GM21619 (cell line): Measurements from ENCODE around the gene PARD3B.
"Not testable (repeated sequence)": the region's sequence is repeated elsewhere in the genome, so short reads cannot be mapped to it uniquely, and the experiment has no call there.

Source experiments
- ATAC-seq: cut with Tn5 transposase; IDR thresholded peaks from one replicate; pipeline ENCODE4 v1.9.1; 2021; ENCODE audit not compliant: unreplicated experiment

Gene PARD3B

GRCh38 chr2:205217004-205217403, 671.7 kb downstream of the PARD3B start:
- no peak for ATAC-seq

DNA sequence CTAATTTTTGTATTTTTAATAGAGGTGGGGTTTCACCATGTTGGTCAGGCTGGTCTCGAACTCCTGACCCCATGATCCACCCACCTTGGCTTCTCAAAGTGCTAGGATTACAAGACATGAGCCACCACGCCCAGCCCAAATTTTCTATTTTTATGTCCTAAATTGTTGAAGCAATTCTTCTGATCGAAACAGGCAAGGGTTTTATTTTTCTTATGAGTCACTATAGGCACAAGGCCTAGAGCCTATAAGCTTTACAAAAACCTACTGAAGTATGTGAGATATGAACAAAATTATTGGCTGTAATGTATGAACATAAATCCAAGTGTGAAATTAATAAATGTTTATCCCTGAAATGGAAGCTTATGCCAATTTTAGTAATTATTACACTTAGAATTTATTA, 672.8 kb downstream of the PARD3B start:
- no peak for ATAC-seq

- ATAC-seq, result not testable (repeated sequence)
Measured at GRCh38 chr2:205218816-205219215, 673.5 kb downstream of the PARD3B start.

- ATAC-seq, result no peak
Measured at GRCh38 chr2:205220559-205220958, 675.3 kb downstream of the PARD3B start.

GRCh38 chr2:205232086-205232485, 686.8 kb downstream of the PARD3B start:
- no peak for ATAC-seq

DNA sequence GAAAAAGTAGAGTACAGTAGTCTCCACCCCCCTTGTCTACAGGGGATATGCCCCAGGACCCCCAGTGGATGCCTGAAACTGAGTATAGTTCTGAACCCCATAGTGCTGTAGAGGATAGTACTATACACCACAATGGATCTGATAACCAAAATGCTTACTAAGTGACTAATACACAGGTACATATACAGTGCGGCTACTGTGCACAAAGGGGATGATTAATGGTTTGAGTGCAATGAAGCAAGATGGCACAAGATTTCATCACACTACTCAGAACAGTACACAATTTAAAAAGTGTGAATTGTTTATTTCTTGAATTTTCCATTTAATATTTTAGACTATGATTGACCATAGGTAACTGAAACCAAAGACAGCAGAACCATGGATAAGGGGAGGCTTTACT, 690.2 kb downstream of the PARD3B start:
- no peak for ATAC-seq

- no peak for ATAC-seq
Measured at GRCh38 chr2:205237524-205237923, 692.2 kb downstream of the PARD3B start.

DNA sequence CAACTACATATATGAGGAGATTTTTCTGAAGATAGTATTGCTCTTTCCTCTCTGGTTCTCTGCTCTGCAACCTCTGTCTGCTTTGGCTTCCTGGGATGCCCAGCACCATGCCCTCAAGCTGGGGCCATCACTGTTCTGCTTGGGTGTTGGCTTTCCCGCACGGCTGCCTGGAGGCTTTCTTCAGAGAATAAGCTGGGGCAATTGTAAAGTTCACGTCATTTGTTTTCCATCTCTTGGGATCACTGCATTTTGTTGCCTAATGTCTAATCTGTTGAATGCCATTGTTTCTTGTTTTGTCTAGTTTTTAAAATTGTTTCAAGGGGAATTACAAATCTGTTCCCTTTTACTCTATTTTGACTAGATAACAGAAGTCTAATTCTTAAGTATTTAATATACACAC, 699.7 kb downstream of the PARD3B start:
- ATAC-seq, result no peak

- ATAC-seq, result no peak
Measured at GRCh38 chr2:205245652-205246051, 700.4 kb downstream of the PARD3B start.

DNA sequence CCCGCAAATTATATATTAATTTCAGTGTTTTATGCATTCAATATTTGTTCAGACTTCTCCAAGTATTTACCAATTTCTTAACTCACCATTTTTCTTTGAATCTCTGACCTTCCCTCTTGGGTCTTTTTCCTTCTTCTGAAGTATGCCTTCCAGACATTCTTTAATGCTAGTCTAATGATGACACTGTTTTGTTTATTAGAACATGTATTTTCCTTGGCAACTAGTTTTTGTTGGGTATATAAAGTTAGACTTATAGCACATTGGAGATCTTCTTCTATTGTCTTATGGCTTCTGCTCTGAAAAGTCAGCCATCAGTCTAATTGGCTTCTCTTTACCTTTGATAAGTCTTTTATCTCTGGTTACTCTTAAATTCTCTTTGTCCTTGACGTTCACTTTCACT, 713.8 kb downstream of the PARD3B start:
- ATAC-seq, result no peak

- no peak for ATAC-seq
Measured at GRCh38 chr2:205261516-205262020, 716.3 kb downstream of the PARD3B start.

GRCh38 chr2:205267323-205267722, 722.0 kb downstream of the PARD3B start:
- no peak for ATAC-seq

GRCh38 chr2:205270689-205271088, 725.4 kb downstream of the PARD3B start:
- no peak for ATAC-seq

DNA sequence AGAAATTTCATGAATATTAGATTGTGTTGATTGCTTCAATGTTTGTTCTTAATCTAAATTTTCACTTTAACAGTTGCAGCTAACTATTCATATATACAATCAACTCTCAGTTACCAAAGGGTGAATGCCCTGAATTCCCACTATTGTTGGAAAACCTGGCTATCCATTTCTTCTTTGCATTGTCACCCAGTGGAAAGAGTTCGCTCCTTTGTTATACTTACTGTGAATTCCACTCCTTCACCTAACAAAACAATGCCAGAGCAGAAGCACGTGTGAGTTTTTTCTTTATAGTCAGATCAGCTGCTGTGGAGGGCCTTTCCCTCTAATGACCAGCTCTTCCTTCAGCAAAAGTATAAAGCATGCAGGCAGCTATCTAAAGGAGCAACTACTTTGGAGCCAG, 727.9 kb downstream of the PARD3B start:
- no peak for ATAC-seq

DNA sequence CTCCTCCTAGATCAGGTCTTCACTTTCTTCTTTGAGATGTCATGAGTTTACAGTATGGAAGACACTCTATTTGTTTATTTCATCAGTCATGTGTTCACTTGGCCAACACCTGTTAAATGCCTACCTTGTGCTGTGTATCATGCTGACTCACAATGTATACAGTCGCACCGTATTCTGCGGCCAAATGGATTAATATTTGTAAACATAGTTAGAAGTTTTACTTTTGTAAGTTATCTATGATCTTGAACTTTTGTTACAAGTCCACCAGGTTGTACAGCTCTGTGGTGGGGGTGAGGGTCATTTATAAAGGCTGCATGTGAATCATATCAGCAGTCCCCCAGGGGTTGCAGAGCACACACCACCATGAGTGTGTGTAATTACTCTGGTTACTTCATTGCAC, 728.4 kb downstream of the PARD3B start:
- ATAC-seq, result no peak

DNA sequence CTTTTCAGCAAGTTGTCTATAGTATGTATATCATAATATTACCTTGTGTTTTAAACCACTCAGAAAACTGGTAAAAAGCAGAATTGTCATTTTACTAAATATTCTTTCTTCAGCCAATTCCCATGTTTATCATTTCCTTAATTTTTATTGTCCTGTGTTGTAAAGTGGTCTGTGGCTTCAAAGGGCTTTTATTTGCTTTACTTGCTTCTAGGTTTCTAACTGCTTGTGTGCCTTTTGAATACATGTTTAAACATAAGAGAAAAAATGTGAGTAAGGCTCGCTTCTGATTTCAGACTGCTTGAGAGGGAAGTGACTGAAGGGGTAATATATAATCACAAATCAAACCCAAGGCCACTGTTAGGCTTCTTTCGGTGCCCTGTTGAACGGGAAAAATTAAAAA, 729.5 kb downstream of the PARD3B start:
- no peak for ATAC-seq

DNA sequence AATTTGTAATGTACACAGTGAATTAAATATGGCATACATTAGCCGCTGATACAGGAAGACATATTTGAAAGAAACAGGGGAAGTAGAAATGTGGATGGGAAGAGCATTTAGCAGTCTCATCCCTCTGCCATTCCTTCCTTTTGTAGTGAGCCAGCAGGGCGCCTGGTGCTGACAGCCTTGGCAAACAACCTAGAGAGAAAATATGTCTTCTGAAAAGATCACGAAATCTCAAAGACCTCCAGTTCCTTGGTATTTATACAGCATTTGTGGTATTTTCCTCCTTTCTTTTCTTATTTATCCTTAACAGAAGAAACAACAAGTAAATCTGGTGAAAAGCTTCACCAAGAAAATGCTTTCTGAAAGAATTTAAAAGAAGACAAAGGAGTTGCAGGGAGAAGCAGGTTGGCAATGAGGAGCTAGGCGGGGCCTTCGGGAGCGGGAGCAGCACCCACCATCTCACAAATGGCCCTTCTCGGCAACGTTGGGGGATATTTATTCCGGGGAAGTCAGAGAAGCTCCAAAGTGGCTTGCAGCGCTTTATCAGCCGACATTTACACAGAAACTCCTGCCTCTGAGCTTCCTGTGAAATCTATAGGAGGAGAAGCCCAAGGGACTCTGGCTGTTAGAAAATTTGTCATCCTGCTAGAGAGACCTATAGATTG, 731.0 kb downstream of the PARD3B start:
- ATAC-seq, result no peak

GRCh38 chr2:205280596-205281236, 735.4 kb downstream of the PARD3B start:
- no peak for ATAC-seq

DNA sequence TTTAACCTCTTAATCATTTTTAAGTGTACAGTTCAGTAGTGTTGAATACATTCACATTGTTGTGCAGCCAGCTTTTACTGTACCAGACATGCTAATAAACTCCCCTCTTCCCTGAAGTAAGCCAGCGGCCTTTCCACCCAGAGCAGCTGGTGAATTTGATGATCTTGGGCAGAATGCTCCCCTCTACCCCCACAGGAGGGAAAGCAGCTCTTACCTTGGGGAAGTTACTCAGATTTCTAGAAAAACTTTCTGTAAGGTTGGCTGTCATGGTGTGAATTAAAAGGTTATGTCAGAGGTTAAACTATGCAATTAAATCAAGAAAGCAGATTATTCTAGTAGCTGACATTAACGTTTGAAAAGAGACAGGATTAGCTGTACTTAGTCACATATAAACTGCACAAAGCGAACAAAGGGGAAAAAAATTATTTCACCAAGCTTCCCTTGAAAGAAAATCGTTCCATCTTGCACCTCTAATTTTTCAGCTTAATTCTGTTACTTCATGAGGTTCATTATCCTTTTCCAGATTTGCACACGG, 738.5 kb downstream of the PARD3B start:
- ATAC-seq, result no peak

GRCh38 chr2:205284334-205284733, 739.1 kb downstream of the PARD3B start:
- no peak for ATAC-seq

DNA sequence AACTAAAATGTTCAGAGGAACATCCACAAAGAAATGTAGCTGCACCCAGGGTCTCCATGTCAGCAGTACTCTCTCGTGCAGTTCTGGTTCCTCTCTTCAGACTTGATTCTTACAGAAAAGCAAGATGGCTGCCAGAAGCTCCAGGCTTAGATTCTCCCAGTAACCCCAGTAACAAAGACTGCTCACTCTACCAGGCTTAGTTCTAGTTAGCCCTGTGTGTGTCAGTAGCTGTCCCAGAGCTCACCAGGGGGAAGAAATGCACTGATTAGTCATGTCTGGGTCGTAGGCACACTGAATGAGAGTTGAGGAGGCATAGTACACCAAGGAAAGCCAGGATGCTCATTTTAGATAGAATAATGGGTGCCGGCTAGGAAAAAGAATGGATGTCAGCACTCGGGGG, 742.0 kb downstream of the PARD3B start:
- no peak for ATAC-seq

DNA sequence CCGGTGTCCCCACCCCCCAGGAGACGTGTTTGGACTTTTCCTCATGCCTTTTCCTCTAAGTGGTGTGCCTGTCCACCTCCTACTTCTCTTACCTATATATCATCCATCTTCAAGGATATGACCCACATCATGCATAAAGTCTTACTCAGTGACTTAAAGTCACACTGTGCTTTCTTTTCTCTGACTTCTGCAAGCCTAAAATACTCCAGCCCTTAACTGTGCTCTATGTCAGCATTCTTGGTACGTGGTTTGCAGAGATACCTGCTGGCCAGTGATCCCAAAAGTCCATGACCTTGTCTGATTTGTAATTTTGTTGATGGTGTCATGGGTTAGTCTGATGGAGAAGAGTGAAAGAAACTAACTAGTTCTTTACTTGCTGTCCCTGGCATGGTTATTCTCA, 743.4 kb downstream of the PARD3B start:
- ATAC-seq, result no peak
